HG02610 (cell line): Measurements from ENCODE around the gene OAS3.
"Not testable (repeated sequence)": the region's sequence is repeated elsewhere in the genome, so short reads cannot be mapped to it uniquely, and the experiment has no call there.

Experiments used
- ATAC-seq: cut with Tn5 transposase; IDR thresholded peaks from one replicate; pipeline ENCODE4 v1.9.1; 2021; ENCODE audit warnings: mild to moderate bottlenecking, moderate library complexity; ENCODE audit not compliant: unreplicated experiment

Gene OAS3

GRCh38 chr12:112937741-112938719 is at the start of gene OAS3:
OAS3 (plus strand) TSS chr12:112938474; CDS start chr12:112938531, 57 bp downstream.
- ATAC-seq, result peak; percentile 44

DNA sequence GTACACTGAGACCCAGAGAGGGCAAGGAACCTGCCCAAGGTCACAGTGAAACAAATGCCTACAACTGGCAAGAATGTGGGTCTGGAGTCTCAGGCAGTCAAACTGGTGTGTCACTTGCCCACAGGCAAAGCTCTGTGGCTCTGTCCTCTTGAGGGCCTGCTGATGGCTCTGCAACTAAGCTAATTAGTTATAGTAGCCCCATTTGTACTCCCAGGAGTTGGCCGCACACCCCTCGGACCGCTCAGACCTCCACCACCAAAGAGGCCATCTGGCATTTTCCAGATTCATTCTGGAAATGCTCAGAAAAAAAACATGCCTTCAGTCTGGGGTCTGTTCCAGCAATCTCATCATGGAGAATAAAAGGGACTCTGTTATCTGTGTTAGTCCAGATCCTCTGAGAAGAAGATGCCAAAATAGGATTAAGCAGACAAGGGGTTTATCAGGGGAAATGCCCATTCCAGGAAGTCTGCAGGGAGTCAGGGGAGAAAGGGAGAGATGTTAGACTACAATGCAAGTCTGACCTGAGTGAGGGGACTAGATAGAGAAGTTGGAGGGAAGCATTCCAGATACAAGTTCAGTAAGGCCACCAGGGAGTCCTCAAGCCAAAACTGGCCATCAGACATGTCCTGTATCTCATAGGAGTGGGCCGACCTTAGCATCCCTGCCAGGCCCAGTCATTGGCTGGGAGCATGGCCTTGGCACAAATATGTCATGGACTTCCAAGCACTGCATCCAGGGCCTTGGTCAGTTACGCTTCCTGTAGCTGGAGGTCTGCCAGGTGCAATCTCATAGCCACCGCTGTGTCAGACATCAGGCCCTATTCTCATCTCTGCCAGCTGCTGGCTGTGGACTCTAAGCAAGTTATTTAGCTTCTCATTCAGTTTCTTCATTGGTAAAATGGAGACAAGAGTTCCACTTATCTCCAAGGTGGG is 46.9 kb upstream of the OAS3 start:
- no peak for ATAC-seq

DNA sequence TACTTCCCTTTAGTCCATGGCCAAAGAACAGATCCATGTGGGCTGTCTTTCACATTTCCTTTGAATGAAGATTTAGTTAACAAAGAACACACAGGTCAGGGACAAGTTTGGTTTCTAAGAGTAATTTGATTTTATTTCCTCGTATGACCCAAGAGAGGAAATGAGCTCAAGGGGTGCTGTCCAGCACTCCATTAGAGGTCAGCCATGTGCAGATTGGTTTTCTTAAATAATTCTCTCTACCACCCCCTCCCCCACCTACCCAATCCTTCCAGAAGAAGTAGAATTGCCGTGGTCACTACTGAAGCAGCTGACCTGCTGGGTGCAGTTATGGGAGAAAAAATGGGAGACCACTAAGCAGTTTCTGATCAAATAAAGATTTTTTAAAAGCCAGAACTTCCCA is 45.4 kb upstream of the OAS3 start:
- ATAC-seq, result no peak

- ATAC-seq, result no peak
Measured at GRCh38 chr12:112894128-112894527, 44.1 kb upstream of the OAS3 start.

GRCh38 chr12:112898380-112898779 is 39.9 kb upstream of the OAS3 start:
- ATAC-seq, result no peak

DNA sequence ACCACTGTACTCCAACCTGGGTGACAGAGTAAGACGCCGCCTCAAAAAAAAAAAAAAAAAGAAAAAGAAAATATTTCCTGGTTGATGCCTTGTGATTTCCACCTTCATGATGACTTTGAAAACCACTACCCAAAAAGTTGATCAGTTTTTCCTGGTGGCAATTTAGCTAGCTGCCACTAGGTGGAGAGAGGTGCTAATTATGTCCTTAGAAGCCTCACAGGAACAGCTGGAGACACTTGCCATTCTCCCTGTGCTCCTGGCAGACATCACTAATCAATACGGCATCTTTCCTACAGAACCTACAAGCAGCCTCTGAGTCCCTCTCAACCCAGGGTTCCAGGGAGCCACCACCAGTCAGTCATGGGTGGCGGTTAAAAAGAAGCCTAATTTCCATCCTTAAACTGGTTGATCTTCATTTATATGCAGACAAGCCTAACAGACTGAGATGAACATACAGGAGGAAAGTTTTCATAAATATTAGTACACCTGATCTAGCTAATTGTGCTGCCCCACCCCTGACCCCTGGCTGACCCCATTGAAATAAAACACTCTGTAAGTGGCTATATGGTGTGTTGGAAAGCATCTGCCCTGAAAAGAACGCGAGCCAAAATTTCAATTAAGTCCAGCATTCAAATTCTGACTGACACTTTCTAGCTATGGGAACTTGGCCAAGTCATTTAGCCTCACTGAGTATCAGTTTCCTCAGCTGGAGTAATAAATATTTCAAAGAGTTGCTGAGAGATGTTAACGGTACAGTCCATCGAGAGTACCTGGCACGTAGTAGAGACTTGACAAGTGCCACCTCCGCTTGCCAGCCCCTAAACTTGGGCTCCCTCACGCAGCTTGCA is 37.8 kb upstream of the OAS3 start:
- ATAC-seq, result no peak

- no peak for ATAC-seq
Measured at GRCh38 chr12:112901271-112901670, 37.0 kb upstream of the OAS3 start.

- no peak for ATAC-seq
Measured at GRCh38 chr12:112904571-112904970, 33.7 kb upstream of the OAS3 start.

DNA sequence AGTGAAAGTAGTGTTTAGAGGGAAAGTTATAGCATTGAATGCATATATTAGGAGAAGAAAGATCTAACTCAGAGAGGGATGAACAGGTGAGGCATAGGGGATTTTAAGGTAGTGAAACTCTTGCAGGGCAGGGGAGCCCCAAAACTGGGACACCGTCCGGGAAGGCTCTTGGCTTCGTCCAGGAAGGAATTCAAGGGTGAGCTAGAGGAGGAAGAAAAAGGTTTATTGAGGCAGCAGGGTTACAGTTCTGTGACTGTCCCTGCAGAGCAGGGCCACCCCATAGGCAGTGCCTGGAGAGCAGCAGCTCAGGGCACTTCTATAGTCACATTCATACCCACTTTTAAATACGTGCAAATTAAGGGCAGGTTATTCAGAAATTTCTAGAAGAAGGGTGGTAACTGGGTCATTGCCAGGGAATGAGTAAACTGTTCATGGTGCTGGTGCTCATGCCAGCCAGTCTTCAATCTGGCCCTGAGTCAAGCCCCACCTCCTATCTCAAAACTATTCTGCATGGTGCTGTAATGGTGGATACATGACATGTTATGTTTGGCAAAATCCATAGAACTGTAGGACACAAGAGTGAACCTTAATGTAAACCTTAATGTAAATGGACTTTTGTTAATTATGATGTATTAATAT is 32.7 kb upstream of the OAS3 start:
- ATAC-seq, result no peak

DNA sequence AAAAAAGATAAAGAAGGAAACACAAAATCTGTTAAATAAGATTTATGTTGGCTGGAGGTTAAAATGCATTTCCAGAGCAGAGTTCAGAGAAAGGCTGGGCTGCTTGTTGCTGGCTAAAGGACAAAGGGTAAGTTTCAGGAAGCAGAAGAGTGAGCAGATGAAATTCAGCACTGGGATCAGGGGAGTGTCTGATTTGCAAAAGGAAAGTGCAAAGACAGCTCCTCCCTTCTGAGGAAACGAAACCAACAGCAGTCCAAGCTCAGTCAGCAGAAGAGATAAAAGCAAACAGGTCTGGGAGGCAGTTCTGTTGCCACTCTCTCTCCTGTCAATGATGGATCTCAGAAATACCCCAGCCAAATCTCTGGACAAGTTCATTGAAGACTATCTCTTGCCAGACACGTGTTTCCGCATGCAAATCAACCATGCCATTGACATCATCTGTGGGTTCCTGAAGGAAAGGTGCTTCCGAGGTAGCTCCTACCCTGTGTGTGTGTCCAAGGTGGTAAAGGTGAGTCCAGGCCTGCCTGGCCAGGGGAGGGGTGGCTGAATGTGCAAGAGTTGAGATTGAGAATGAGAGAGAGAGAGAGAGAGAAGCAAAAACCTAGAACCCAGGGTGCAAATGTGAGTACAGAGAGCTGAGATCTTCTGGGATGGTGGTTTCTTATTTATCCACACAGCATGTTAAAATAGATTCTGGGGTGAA is 31.4 kb upstream of the OAS3 start, which contains the start of gene OAS1:
Gene OAS1 (plus strand): TSS at position 251 of the 703 bp plus-strand sequence. CDS start 78 bp downstream, at position 329.
- peak; percentile 72 for ATAC-seq

GRCh38 chr12:112907415-112908157 is 30.7 kb upstream of the OAS3 start:
- ATAC-seq, result peak; percentile 35

DNA sequence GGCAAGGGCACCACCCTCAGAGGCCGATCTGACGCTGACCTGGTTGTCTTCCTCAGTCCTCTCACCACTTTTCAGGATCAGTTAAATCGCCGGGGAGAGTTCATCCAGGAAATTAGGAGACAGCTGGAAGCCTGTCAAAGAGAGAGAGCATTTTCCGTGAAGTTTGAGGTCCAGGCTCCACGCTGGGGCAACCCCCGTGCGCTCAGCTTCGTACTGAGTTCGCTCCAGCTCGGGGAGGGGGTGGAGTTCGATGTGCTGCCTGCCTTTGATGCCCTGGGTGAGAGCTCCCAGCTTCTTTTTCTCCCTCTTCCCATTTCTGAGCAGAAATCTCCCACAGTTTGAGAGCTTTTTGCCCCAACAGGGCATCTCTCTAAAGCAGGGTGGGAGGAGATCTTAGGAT is 29.7 kb upstream of the OAS3 start:
- no peak for ATAC-seq

DNA sequence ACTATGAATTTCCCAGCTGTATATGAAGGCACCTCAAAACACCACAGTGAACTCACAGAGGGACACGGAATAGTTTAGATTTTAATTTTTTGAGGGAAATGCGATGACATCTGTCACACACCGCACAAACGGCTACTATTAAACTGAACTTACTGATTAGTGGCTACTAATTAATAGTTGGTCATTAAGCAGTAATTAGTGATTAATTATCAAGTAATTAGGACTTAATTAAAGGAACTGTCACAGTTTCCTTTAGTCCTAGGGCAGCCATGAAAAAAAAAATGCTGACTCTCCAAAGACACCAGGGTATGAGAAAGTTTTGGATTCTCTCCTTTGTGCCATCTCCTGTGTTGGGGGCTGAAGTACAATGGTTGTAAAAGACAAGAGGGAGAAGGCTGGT is 28.6 kb upstream of the OAS3 start:
- no peak for ATAC-seq

- ATAC-seq, result no peak
Measured at GRCh38 chr12:112913038-112913688, 25.1 kb upstream of the OAS3 start.

DNA sequence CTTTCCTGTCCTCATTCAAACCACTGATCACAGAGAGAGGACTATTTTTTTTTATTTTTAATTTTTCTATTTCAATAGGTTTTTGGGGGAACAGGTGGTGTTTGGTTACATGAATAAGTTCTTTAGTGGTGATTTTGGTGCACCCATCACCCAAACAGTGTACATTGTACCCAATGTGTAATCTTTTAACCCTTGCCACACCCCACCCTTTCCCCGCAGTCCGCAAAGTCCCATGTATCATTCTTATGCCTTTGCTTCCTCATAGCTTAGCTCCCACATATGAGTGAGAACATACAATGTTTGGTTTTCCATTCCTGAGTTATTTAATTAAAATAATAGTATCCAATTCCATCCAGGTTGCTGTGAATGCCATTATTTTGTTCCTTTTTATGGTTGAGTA is 24.4 kb upstream of the OAS3 start:
- ATAC-seq, result not testable (repeated sequence)

GRCh38 chr12:112916270-112916669 is 22.0 kb upstream of the OAS3 start:
- ATAC-seq, result no peak

DNA sequence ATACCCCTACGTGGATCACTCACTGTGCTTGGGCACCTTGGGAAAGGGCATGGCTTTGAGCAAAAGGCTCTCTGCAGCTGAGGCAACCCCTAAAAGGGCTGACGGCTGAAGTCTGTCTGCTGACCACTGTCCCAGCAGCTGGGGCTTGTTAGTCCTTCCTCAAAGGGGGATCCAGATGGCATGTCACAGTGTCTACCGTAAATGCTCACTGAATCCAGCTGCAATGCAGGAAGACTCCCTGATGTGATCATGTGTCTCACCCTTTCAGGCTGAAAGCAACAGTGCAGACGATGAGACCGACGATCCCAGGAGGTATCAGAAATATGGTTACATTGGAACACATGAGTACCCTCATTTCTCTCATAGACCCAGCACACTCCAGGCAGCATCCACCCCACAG is 19.2 kb upstream of the OAS3 start:
- ATAC-seq, result no peak

DNA sequence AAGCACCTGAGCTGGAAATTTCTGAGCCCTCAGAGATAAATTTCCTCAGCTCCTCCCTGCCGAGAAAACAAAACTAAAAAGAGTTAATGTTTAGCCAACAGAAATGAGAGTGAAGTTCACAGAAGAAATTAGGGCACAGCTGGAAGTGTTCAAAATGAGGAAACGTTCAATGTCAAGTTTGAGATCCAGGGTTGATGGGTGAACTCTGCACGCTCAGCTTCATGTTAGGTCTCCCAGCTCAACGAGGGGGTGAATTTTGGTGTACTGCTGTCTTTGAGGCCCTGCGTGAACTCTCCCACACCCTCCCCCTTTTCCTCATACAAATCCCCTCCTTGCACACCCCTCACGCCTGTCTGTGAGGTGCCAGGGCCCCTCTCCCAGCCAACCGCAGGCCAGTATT is 13.3 kb upstream of the OAS3 start:
- ATAC-seq, result peak; percentile 60
